ENCODE data around the gene CHSY1. TPM values are rescaled to one million over a fixed set of nuclear protein-coding genes. Genes with fewer than 3 reads are reported as not detected.

CHSY1 gene
- total and polyA plus RNA-seq, 7 donors = 1.8 to 13.6 (median 11.2) TPM

GRCh38 chr15:101243420-101243819, 8.4 kb downstream of the CHSY1 start:
- intact Hi-C loops (cut with DNase I) = no loop called here
- no peak for DNase-seq
- Histone ChIP-seq H3K9me3 (no peaks in the 10 kb centered on the region), H3K36me3 (no peaks in the 10 kb centered on the region), H3K4me1 (peaks cover 0 to 48% (median 19%) of the 10 kb centered on the region in 4 donors), H3K4me3 (no peak overlapping the region), H3K27me3 (no peaks in the 10 kb centered on the region), H3K27ac (peak overlapping the region in 1 of 4 donors; percentile 15)
- TF ChIP-seq POLR2AphosphoS5 (IDR thresholded peaks at IDR 0.05) (no peak), EP300 (IDR thresholded peaks at IDR 0.05) (no peak), POLR2A (IDR thresholded peaks at IDR 0.05) (no peak)
- 92 to 94% methylated on average over 9 of the region's 9 CpGs for WGBS, 2 donors

GRCh38 chr15:101242999-101243336, 8.9 kb downstream of the CHSY1 start:
- Histone ChIP-seq H3K9me3 (no peaks in the 10 kb centered on the region), H3K36me3 (no peaks in the 10 kb centered on the region), H3K4me1 (peaks cover 0 to 48% (median 17%) of the 10 kb centered on the region in 4 donors), H3K27me3 (no peaks in the 10 kb centered on the region), H3K4me3 (no peak overlapping the region), H3K27ac (peak overlapping the region in 2 of 4 donors; percentile 15 to 31)
- no peak for DNase-seq
- 71 to 77% methylated on average over 6 of the region's 6 CpGs for WGBS, 2 donors
- TF ChIP-seq EP300 (IDR thresholded peaks at IDR 0.05) (no peak), POLR2AphosphoS5 (IDR thresholded peaks at IDR 0.05) (no peak), POLR2A (IDR thresholded peaks at IDR 0.05) (no peak), CTCF (IDR thresholded peaks at IDR 0.05) (no peak)
- intact Hi-C loops (cut with DNase I) = no loop called here

GRCh38 chr15:101242160-101242998, 9.5 kb downstream of the CHSY1 start:
- H3K4me3 ChIP-seq = no peak overlapping the region
- peaks cover 0 to 45% (median 14%) of the 10 kb centered on the region in 4 donors for H3K4me1 ChIP-seq
- intact Hi-C loops (cut with DNase I) = no loop called here
- no peak for DNase-seq
- no peaks in the 10 kb centered on the region for H3K9me3 ChIP-seq
- TF ChIP-seq POLR2AphosphoS5 (IDR thresholded peaks at IDR 0.05) (peak in 1 of 4 donors; percentile 36), POLR2A (IDR thresholded peaks at IDR 0.05) (no peak), CTCF (IDR thresholded peaks at IDR 0.05) (no peak), EP300 (IDR thresholded peaks at IDR 0.05) (no peak)
- 46 to 75% methylated on average over 12 of the region's 12 CpGs for WGBS, 2 donors
- H3K36me3 ChIP-seq = no peaks in the 10 kb centered on the region
- H3K27ac ChIP-seq = peak overlapping the region in 2 of 4 donors; percentile 15 to 31
- no peaks in the 10 kb centered on the region for H3K27me3 ChIP-seq

DNA sequence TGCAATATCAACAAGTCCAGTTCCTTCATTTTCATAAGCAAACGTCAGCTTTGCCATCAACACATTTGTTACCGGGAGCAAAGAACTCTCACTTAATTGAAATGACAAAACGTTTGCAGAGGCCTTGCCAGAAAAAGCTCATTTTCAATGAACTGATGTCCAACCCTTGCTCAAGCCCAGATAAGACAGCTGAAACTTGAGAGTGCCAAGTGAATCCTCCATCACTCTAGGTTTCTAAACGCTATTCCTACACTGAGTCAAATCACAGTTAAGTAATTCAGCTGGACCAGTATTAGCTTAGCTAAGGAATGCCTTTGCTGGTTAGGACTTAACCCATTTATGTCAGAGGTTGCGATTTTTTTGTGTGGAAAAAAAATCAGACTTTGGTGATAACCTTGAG, 11.5 kb downstream of the CHSY1 start:
- Histone ChIP-seq H3K36me3 (peaks cover 0 to under 1% (median 0%) of the 10 kb centered on the region in 4 donors), H3K27me3 (no peaks in the 10 kb centered on the region), H3K27ac (no peak overlapping the region), H3K9me3 (no peaks in the 10 kb centered on the region), H3K4me1 (peaks cover 0 to 28% (median 10%) of the 10 kb centered on the region in 4 donors), H3K4me3 (no peak overlapping the region)
- no peak for DNase-seq
- 76 to 77% methylated on average over 5 of the region's 5 CpGs for WGBS, 2 donors
- TF ChIP-seq EP300 (IDR thresholded peaks at IDR 0.05) = no peak
- TF ChIP-seq POLR2AphosphoS5 (IDR thresholded peaks at IDR 0.05) = peak in 1 of 4 donors; percentile 20
- no peak for TF ChIP-seq POLR2A (IDR thresholded peaks at IDR 0.05)
- intact Hi-C loops (cut with DNase I) = no loop called here

DNA sequence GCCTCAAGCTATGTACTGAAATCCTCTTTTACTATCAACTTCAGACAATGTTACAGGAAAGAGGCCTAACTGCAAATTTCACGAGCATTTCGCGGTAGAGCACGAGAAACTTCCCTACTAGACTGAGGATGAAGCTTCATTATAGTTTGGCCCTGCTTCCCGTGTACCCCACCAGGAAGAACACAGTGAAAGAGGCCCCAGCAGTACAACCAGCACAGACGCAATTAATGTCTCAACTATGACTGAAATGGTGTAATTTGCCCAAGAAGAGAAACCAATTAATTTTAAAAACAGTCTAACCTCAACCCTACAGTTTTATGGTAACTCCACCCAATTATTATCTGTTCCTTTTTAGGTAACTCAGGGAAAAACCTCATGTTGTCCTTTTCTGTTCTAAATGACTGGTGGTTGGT, 12.1 kb downstream of the CHSY1 start:
- 51 to 84% methylated on average over 6 of the region's 6 CpGs for WGBS, 2 donors
- Histone ChIP-seq H3K36me3 (peaks cover 0 to 6% (median 5%) of the 10 kb centered on the region in 4 donors), H3K27ac (peak overlapping the region in 1 of 4 donors; percentile 7), H3K9me3 (no peaks in the 10 kb centered on the region), H3K4me1 (peaks cover 0 to 25% (median 9%) of the 10 kb centered on the region in 4 donors), H3K4me3 (no peak overlapping the region), H3K27me3 (no peaks in the 10 kb centered on the region)
- intact Hi-C loops (cut with DNase I) = no loop called here
- TF ChIP-seq EP300 (IDR thresholded peaks at IDR 0.05) (no peak), POLR2A (IDR thresholded peaks at IDR 0.05) (no peak), POLR2AphosphoS5 (IDR thresholded peaks at IDR 0.05) (no peak), CTCF (IDR thresholded peaks at IDR 0.05) (no peak)
- DNase-seq = no peak
